Left ventricle myocardium superior (tissue), 1 donor: Measurements from ENCODE around the gene AGAP1. TPM values are rescaled to one million over a fixed set of nuclear protein-coding genes. Genes with fewer than 3 reads are reported as not detected.

Source experiments
- ATAC-seq: fragments of 200-7000 bp; cut with Tn5 transposase; one replicate; pipeline ENCODE4 v1.9.1; 2020; ENCODE audit warnings: mild to moderate bottlenecking, moderate library complexity
- DNase-seq: peaks from one replicate; pipeline ENCODE4 v3.0.0-alpha.2; 2020
- intact Hi-C: fragments of 100-400 bp; cut with micrococcal nuclease; formaldehyde crosslinking; loops from one replicate; pipeline ENCODE4 v1.11.0; 2022
- total RNA-seq: library from RNA; stranded (reverse); fragmentation: NEBNext Ultra II Directional; extraction: Animal tissue kit (Norgen Biotek cat#: 25700); gene quantifications from one replicate; pipeline ENCODE4 v1.2.1, GENCODE V29; 2021
- donor health status: DM: no; HTN: yes; CAD: no; lungs with severe emphysema.

Gene AGAP1
- total RNA-seq, 1 donor from 2014 or later, result 22.3 TPM

DNA sequence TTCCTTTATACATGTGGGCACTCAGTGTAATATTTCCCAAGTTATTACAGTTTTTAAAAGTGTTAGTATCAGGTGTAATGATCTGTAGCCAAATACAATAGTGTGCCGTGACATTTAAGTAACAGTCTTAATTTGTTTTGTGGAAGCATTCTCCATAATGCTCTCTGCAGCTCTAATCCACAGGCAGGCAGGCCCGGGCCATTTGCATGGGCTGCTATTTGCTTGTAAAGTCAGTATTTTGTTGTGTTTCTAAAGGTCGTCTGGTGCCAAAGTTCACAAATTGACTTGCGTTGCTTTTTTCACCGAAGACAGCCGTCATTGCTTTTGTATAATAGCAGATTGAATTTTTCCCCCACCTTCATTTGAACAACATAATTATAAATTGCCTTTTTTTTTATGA is 521.3 kb downstream of the AGAP1 start:
- ATAC-seq, result no peak
- intact Hi-C loops, result no loop called here
- DNase-seq, result no peak

DNA sequence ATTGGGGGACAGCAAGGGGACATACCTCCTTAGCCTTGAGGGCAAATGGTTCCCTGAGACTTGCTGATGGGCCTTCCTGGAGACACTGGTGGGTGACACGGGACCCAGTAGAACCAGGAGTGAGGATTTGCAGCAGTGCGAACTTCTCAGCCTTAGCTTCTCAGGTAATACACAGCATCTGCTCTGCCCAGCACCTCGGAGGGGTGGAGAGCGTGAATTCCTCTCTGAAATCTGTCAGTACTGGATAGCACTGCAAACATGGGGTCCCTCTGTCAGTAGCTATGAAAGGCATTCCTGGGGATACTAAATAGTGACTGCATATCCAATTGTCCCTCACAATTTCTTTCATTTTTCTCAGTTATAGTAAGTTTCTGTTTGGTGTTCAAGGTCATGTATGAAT is 522.7 kb downstream of the AGAP1 start:
- intact Hi-C loops, result no loop called here
- ATAC-seq, result no peak
- no peak for DNase-seq

DNA sequence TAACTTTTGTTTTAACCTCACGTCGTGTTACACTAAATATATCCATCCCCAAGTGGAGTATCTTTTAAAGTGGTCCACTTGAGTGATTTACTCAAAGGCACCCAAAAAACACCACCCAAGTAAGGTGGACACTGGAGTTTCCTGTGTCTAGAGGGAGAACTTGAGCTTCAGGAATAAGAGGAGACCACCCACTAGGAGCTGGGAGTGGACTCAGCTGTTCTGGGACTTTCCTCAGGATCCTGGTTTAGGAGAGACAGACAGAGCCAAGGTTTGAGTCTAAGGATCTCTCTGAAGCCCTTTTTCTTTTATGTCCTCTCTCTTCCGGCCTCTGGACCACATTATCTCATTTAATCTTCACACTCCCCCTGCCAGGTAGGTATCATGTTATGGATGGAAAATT is 523.6 kb downstream of the AGAP1 start:
- DNase-seq, result no peak
- no peak for ATAC-seq
- intact Hi-C loops, result no loop called here

DNA sequence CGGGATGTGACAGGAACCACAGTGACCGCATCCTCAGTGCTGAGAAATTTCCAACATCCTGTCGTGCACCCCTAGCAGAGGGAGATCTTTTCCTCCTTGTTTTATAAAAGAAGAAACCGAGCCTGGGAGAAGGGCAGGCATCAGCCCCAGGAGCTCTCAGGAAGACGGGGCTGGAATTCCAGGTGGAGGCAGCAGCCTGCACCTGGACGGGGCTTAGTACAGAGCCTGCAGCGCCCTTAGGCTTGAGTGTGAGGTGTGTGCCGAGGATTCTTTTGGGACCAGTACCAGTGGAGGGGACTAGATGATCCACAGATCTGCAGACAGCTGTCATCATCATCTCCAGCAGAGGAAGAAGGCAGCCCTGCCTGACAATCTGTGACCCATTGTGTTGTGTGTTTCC is 525.6 kb downstream of the AGAP1 start:
- intact Hi-C loops, result no loop called here
- ATAC-seq (no peak), DNase-seq (no peak)

DNA sequence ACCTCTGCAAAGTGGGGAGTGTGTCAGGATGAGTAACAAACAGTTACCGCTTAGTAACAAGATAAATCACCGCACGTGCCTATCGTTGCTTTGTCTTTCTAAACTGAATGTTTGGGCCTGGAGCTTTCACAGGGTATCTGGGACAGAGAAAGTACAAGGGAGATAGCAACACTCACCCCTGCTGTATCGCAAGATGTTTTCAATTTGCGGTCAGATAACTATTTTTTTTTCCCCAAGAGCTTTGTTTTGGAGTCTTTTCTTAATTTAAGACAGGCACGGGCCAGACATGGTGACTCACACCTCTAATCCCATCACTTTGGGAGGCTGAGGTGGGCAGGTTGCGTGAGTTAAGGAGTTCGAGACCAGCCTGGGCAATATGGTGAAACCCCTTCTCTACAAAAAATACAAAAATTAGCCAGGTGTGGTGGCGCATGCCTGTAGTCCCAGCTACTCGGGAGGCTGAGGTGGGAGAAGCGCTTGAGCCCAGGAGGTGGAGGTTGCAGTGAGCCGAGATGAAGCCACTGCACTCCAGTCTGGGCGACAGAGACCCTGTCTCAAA is 527.7 kb downstream of the AGAP1 start:
- intact Hi-C loops, result no loop called here
- DNase-seq (no peak), ATAC-seq (no peak)

DNA sequence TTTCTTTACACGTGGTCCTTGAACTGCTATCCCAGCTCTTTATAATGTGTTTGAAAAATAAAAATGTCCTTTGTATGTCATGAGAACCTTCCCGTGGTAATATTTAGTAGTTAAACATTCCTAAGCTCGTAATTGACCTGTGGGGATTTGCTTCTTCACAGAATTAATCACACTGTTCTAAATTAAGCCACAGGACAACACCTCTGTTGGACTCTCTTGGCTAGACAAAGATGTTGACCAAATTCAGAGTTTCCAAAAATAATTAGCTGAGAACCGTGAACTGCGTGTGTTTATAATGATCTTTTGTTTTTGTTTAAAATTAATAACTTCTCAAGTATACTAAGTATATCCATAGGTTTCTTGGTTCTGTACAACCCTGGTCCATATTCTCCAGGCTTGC is 528.3 kb downstream of the AGAP1 start:
- DNase-seq (no peak), ATAC-seq (peak; percentile 71)
- intact Hi-C loops, result no loop called here

DNA sequence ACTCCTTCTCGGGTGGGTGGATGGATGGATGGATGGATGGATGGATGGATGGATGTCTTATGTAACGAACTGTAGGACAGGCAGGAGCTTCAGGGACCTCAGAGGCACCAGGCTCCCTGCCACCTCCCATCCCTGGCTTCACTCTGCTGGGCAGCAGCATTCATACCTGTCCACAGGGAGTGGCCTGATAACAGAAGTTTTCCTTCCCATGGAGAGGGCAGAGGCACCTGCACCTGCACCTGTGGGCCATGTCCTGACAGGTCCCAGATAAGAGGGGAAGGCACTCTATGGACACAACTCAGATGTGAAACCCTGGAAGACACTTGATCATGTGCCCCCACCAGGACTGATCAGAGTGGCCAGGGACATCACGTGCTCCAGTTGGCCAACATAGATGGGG is 532.0 kb downstream of the AGAP1 start:
- no peak for DNase-seq

DNA sequence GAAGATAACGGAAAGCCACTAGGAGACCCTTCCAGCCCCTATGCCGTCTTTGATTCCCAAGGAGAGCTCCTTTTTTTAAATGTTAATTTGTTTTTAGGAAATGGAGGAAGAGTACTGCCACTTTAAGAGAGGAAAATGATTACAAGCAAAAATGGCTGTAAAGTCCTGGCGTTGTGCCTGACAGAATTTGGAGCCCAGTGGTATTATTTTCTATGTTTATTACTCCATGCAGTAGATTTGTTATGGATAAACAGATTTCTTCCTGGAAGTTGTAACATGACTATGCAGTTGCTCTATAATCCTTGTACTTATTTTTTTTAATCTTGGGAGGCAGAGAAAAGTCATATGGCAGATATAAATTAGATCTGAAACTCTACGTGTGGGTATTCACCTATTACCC is 533.0 kb downstream of the AGAP1 start:
- DNase-seq, result no peak
- ATAC-seq, result no peak
- intact Hi-C loops, result no loop called here

More for the DNA sequence above, 532.0 kb downstream of the AGAP1 start:
- intact Hi-C loops, result no loop called here
- no peak for ATAC-seq

DNA sequence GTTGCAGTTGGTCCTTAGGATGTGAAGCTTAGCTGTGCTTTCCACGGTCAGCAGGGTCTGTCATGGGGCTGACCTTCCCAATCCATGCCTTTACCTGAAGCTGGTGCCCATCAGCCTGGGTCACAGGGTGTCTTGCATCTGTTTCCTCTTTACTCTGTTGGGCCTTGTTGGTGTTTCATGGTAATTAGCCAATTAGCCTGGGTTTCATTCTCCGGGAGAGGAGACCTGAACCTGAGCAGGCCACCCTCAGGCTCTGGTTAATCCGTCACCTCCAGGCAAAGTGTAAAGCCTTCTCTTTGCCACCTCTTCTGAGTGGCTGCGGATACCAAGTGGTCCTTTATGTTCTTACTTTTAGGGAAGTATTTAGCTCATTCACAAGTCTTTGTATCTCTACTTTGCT is 534.2 kb downstream of the AGAP1 start:
- intact Hi-C loops, result no loop called here
- ATAC-seq (no peak), DNase-seq (no peak)

DNA sequence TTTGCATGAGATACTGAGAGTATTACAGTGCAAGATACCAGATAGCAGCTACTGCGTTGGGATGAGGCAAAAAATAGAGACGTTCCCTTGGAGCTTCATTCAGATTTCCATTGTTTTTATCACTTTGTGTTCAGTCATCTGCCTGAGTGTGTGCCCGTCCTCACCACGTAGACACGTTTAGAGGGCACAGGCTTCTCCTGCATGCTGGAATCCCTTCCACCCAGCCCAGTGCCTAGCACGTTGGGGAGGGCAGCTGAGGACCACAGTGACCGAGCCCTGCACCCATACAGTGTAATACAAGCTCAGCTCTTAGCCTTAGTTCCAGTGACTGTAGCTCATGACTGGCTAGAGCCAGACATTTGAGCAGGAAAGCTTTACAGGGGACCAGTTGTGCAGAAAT is 539.6 kb downstream of the AGAP1 start:
- DNase-seq (no peak), ATAC-seq (peak; percentile 40)
- intact Hi-C loops, result no loop called here

DNA sequence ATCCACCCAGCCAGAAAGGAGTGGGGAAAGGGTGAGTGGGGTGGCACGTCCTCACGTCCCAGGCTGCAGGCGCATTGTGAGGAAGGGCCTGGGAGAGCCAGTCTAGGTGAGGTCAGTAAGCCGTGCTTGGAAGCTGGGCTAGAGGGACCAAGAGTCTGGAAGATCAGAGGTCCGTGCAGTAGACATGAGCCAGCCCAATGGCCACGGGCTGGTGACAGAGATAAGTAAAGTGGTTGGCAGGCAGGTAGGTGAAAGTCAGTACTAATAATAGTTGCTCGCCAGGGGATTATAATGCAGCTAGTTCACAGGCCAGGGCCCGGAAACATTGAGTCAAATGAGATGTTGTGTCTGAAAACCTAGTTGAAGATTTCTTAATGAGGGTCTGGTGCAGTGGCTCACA is 541.1 kb downstream of the AGAP1 start:
- ATAC-seq, result peak; percentile 85
- intact Hi-C loops, result no loop called here
- DNase-seq, result no peak

DNA sequence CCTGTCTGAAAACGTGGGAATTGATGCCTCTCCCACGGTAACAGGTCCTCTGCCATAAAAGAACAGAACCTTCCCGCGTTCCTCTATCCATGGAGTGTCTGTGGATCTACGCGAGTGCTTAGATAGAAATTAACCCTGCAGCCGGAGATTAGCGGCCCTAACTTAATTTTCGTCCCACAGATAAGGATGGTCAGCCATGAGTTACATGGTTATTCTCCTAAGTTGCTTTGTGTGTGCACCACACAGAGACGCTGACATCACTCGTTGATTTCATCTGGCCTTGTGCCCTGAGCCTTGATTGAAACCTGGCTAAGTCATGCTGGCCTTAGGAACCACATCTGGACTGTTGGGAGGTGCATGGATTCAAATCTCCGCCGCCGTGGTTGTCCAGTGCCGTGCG is 542.2 kb downstream of the AGAP1 start:
- ATAC-seq (no peak), DNase-seq (no peak)
- intact Hi-C loops, result no loop called here

DNA sequence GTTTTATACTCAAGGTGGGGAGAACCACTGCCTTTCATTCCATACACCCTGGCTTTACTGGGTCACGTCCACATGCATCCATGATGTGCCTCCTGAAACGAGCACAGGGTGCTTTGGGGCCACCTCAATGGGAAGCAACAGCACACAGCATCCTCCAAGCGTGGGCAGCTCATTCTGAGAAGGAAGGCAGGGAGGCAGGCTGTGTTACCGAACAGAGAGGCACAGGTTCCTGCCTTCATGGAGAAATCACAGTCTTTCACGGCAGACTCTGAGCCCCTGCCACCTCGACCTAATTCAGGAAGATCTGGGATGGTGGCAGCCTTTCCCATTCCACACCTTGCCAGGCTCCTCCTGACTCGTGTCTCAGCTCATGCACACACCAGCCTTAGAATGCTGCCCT is 544.3 kb downstream of the AGAP1 start:
- intact Hi-C loops, result no loop called here
- ATAC-seq (no peak), DNase-seq (no peak)

DNA sequence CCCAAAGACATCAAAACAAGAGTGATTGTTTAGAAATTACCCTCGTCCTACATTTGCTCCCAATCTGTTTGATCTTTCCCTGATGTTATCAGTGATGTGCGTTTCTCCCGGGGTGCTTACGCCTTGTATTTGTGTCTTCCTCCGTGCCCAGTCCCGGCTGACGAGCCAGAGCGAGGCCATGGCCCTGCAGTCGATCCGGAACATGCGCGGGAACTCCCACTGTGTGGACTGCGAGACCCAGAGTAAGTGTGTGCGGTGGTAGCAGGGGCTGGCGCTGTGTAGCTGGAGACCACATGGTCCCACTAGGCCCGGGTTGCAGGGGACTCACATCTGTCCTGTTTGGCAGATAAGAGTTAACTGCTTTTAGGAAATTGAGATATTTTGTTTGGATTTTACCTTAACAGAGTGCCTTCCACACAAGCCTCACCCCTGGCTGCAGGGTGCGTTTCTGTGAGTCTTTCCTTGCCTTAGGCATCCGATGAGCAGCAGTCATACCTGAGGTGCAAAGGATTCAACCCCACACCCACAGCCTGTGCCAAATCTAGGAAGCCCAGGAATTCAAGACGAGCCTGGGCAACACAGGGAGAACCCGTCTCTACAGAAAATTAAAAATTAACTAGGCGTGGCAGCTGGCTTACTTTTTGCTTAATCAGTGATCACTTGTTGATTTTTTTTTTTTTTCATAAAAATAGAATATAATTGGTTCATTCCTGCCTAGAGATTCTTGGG is 546.9 kb downstream of the AGAP1 start:
- no peak for DNase-seq
- intact Hi-C loops, result no loop called here
- no peak for ATAC-seq

DNA sequence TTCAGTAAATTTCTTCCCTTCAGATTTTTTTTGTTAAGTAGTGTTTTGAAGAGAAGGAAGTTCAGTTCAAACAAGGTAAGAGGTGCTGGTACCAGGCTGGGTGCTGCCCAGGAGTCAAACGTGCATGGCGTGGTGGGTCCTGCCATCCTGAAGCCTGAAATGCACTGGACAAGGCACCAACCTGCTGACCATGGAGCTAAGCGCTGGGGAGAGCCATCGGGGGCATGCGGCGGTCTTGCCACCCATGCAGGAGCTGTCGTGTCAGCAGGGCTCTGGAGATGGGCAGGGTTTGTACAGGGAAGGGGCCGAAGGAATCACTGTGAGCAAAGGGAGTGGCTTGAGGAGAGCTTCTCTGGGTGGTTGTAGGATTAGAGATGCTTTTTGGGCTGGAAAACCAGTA is 547.8 kb downstream of the AGAP1 start:
- DNase-seq (no peak), ATAC-seq (no peak)
- intact Hi-C loops, result no loop called here

DNA sequence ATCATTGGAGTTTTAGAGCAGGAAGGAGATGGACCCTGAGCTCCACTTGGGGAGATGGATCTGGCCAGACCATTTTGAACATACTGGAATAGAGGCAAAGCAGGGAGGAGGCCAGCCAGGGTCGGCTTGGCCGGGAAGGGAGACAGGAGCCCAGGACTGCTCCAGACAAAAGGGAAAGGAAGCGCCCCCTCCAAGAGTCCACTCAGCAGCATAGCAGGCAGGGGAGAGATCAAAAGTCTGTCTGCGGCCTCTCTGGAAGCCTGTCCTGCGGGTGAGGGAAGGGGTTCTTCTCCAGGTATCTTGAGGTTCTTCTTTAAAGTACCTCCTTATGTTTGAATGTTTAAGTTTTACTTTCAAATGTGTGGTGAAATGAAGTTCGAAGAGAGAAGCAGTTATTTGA is 548.2 kb downstream of the AGAP1 start:
- no peak for DNase-seq
- no peak for ATAC-seq
- intact Hi-C loops, result no loop called here

DNA sequence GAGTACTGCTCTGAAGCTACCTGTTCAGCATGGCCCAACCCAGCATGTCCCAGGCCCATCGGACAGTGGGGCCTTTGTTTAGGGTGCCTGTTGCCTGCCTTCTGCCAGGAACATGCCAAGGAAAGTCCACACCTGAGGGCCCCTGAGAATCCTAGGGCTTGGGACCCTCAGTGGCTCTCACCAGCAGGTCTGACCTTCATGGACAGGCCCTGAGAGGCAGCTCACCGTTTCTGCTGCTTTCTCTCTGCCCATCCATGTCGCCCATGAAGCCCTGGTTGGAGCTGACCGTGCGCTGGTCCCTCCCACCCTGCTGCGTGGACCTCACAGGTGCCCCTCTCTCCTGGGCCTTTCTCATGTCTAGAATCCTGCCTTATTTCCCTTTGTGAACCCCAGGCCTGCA is 550.3 kb downstream of the AGAP1 start:
- intact Hi-C loops, result no loop called here
- no peak for ATAC-seq
- DNase-seq, result no peak

DNA sequence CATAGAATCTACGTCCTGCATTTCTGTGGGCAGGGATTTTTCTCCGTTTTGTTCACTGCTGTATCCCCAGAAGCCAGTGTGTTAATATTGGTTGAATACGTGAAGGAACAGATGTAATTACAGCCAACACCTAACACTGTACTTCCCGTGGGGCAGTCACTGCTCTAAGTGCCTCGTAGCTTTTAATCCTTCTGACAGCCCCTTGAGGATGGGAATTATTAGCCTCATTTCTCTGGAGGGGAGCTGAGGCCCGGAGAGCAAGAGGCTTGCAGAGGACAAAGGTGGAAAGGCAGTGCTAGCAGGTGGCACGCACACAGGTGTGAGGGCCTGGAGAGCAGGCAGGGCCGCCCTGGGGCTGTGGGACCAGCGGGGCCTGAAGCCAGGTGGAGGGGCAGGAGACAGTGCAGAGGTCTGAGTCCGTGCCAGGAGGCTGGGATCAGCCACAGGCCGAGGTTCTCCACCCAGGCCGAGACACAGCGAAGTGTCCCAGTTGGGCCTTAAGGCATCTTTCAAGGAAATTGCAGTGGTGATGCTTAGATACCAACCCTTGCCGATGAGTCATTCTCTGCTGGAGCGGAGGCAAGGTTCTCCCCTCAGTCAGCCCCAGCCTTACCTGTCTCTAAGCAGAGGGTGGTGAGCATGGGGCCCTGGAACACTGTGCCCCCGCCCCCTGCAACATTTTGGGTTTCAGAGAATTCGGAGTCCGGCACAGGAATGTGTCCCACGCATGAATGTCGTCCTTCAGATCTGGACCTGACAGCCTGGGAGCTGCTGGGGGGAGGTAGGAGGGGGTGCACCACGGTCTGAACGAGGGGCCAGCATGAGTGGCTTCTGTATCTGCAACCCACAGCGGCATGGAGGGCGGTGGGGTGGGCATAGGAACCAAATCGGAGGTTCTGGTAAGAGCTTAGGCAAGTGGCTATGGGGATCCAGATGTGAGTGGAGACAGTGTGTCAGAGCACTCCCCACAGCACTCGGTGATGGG is 551.7 kb downstream of the AGAP1 start:
- ATAC-seq, result no peak
- intact Hi-C loops, result no loop called here

DNA sequence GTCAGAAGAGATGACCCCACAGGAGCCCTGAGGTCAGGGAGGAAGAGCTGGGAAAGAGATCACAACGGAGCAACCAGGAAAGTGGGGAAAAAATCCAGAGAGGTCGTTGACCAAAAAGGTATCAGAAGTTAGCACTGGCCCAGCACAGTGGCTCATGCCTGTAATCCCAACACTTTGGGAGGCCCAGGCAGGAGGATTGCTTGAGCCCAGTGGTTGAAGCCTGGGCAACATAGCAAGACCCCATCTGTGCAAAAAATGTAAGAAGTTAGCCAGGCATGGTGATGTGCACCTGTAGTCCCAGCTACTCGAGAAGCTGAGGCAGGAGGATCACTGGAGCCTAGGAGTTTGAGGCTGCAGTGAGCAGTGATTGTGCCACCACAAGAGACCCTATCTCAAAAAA is 552.9 kb downstream of the AGAP1 start:
- intact Hi-C loops, result no loop called here
- DNase-seq (no peak), ATAC-seq (no peak)

More for the DNA sequence above, 551.7 kb downstream of the AGAP1 start:
- DNase-seq, result no peak

DNA sequence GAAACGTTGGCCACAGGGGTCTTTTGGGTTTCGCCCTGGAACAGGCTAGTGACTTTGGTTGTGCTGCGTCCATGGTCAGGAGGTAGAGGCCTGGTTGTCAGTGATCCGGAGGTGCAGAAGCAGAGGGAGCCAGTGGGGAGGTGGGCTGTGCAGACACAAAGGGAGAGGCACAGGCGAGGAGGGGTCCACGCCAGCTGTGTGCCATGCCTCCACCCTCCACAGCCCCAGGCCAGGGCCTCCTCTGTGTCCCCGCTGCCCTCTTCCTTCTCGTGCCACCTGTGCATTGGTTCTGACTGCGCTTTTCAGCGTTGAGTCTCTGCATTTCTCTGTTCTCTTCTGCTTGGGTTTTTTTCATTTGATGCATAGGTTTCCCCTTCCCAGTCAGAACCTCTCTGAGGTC is 553.3 kb downstream of the AGAP1 start:
- intact Hi-C loops, result no loop called here
- DNase-seq (no peak), ATAC-seq (no peak)
